Endothelial cell (in vitro differentiated cells): Measurements from ENCODE around the gene HCST. TPM values are rescaled to one million over a fixed set of nuclear protein-coding genes. Genes with fewer than 3 reads are reported as not detected.

Source experiments
- DNase-seq: peaks from one replicate; pipeline ENCODE4 v3.0.0; 2021; ENCODE audit warnings: low spot score
- H3K27ac Mint-ChIP-seq: one replicate; pipeline ENCODE4 v1.8.0; 2021; ENCODE audit warnings: mixed read lengths, inconsistent platforms; ENCODE audit not compliant: unreplicated experiment
- H3K27me3 Mint-ChIP-seq: one replicate; pipeline ENCODE4 v1.8.0; 2021; ENCODE audit warnings: mild to moderate bottlenecking, moderate library complexity, mixed read lengths, inconsistent platforms; ENCODE audit not compliant: unreplicated experiment
- H3K36me3 Mint-ChIP-seq: one replicate; pipeline ENCODE4 v1.8.0; 2021; ENCODE audit warnings: mild to moderate bottlenecking, low read depth, mixed read lengths, inconsistent platforms; ENCODE audit not compliant: unreplicated experiment
- H3K4me1 Mint-ChIP-seq: one replicate; pipeline ENCODE4 v1.8.0; 2021; ENCODE audit warnings: mild to moderate bottlenecking, mixed read lengths, inconsistent platforms; ENCODE audit not compliant: unreplicated experiment
- H3K4me3 Mint-ChIP-seq: one replicate; pipeline ENCODE4 v1.8.0; 2021; ENCODE audit warnings: mild to moderate bottlenecking, mixed read lengths, inconsistent platforms; ENCODE audit not compliant: unreplicated experiment
- H3K9me3 Mint-ChIP-seq: one replicate; pipeline ENCODE4 v1.8.0; 2021; ENCODE audit warnings: mixed read lengths, inconsistent platforms; ENCODE audit not compliant: unreplicated experiment
- CTCF ChIP-seq: fragments of 200-600 bp; sonication (generic); IDR thresholded peaks from one replicate; pipeline ENCODE4 v1.5.0; 2021; ENCODE audit warnings: antibody characterized with exemption; ENCODE audit not compliant: unreplicated experiment
- total RNA-seq: library from RNA; stranded (reverse); fragmentation: NEBNext Ultra II Directional; extraction: Animal tissue kit (Norgen Biotek cat#: 25700); gene quantifications from one replicate; pipeline ENCODE4 v1.2.1, GENCODE V29; 2021; ENCODE audit not compliant: unreplicated experiment

Gene HCST
- total RNA-seq, 1 donor from 2014 or later, result 0.95 TPM

- DNase-seq, result no peak
- Mint-ChIP-seq H3K9me3 (no peaks in the 10 kb centered on the region), H3K27ac (no peak overlapping the region), H3K36me3 (peaks cover 3% of the 10 kb centered on the region), H3K4me1 (peaks cover 14% of the 10 kb centered on the region), H3K27me3 (peaks cover 34% of the 10 kb centered on the region), H3K4me3 (no peak overlapping the region)
- no peak for TF ChIP-seq CTCF
Observed at GRCh38 chr19:35859414-35859813, 42.9 kb upstream of the HCST start.

- no peak for DNase-seq
- no peak for TF ChIP-seq CTCF
- Mint-ChIP-seq H3K4me1 (peaks cover 14% of the 10 kb centered on the region), H3K9me3 (no peaks in the 10 kb centered on the region), H3K27ac (no peak overlapping the region), H3K36me3 (peaks cover 3% of the 10 kb centered on the region), H3K4me3 (no peak overlapping the region), H3K27me3 (peaks cover 34% of the 10 kb centered on the region)
Observed at GRCh38 chr19:35860436-35860817, 41.9 kb upstream of the HCST start.

GRCh38 chr19:35860818-35861639 lies 41.3 kb upstream of the HCST start:
- peaks cover 33% of the 10 kb centered on the region for H3K27me3 Mint-ChIP-seq
- peaks cover 10% of the 10 kb centered on the region for H3K4me1 Mint-ChIP-seq
- no peaks in the 10 kb centered on the region for H3K9me3 Mint-ChIP-seq
- peak overlapping the region; percentile 59 for H3K4me3 Mint-ChIP-seq
- no peak for TF ChIP-seq CTCF
- peak; percentile 59 for DNase-seq
- peaks cover 6% of the 10 kb centered on the region for H3K36me3 Mint-ChIP-seq
- no peak overlapping the region for H3K27ac Mint-ChIP-seq

- Mint-ChIP-seq H3K27me3 (peaks cover 38% of the 10 kb centered on the region), H3K4me1 (peaks cover 10% of the 10 kb centered on the region), H3K36me3 (peaks cover 6% of the 10 kb centered on the region), H3K4me3 (peak overlapping the region; percentile 59), H3K27ac (no peak overlapping the region), H3K9me3 (no peaks in the 10 kb centered on the region)
- no peak for DNase-seq
- no peak for TF ChIP-seq CTCF
Observed at GRCh38 chr19:35861640-35862160, 40.6 kb upstream of the HCST start.

GRCh38 chr19:35862528-35862927 lies 39.8 kb upstream of the HCST start:
- Mint-ChIP-seq H3K36me3 (peaks cover 8% of the 10 kb centered on the region), H3K4me1 (peaks cover 10% of the 10 kb centered on the region), H3K27me3 (peaks cover 37% of the 10 kb centered on the region), H3K27ac (no peak overlapping the region), H3K4me3 (no peak overlapping the region), H3K9me3 (no peaks in the 10 kb centered on the region)
- TF ChIP-seq CTCF, result no peak
- DNase-seq, result no peak
